GM10266 (cell line): Measurements from ENCODE around the gene PKD1L1.

ENCODE experiments used
- DNase-seq: peaks from one replicate; pipeline ENCODE4 v3.0.0; 2012; ENCODE audit errors: extremely low spot score
- CTCF ChIP-seq: IDR thresholded peaks from 2 replicates; pipeline ENCODE4 v1.5.1; 2012; ENCODE audit warnings: mild to moderate bottlenecking, low read depth; ENCODE audit not compliant: control insufficient read depth, insufficient read depth; ENCODE audit errors: missing control alignments

Gene PKD1L1

DNA sequence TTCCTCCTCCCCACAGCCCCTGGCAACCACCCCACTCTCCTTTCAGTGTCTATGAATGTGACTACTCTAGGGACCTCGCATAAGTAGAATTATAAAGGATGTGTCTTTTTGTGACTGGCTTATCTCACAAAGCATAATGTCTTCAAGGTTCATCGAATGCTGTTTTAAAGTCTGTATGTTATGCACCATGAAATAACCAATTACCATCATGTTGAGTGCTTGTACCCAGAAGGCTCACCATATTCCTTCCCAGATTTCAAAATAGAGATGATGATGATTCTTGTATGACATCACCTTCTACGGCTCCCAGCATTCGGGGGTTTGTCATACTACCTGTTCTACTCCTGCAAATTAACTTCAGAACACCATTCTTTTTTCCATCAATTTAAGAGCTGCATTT is 11.9 kb downstream of the PKD1L1 start:
- TF ChIP-seq CTCF, result no peak
- no peak for DNase-seq

DNA sequence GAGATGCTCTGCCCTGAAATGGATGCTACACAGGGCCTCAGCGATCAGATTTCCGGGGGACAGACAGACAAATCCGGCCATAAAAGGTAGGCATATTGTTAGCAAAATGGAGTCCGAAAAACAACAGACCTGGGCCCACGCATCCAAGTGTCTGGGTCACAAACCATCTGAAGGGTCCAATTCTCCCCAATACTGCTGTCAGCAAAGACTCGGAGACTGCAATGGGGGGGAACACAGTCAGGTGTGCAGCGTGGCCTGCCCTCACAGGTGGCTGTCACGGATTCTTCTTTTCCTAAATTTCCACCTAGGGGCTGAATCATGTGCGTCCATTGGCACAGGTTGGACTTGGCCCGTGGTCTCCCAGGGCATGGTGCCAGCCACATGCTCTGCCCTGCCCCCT is 12.9 kb downstream of the PKD1L1 start:
- DNase-seq, result no peak
- TF ChIP-seq CTCF, result no peak

GRCh38 chr7:47934831-47935230 is 13.4 kb downstream of the PKD1L1 start:
- DNase-seq, result no peak
- no peak for TF ChIP-seq CTCF

GRCh38 chr7:47933215-47933614 is 15.1 kb downstream of the PKD1L1 start:
- no peak for TF ChIP-seq CTCF
- no peak for DNase-seq

DNA sequence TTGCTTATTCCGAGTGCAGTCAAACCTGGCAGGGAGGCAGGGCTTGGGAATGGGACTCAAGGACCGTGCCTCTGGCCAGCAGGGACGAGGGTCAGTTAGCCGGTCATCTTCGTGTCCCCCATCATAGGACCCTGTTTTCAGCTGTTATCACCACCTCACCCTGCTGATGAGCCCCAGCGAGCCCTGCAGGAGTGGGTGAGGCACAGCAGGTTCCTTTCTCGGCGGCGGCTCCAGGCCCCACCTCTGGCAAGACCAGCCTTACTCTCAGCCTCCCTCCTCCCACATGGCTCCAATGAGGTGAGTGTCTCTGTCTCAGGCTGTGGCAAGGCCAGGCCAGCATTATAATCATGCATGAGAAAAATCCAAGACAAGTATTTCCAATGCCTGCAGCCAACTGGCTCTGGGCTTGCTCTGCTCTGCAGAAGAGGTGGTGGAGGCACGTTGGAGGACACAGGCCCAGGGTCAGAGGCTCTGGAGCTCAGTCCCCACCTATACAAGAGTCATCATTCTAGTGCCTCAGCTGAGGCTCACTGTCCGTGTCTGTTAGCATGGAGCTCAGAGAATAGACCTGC is 15.7 kb downstream of the PKD1L1 start:
- TF ChIP-seq CTCF, result no peak
- DNase-seq, result no peak

GRCh38 chr7:47932016-47932415 is 16.2 kb downstream of the PKD1L1 start:
- no peak for TF ChIP-seq CTCF
- DNase-seq, result no peak

DNA sequence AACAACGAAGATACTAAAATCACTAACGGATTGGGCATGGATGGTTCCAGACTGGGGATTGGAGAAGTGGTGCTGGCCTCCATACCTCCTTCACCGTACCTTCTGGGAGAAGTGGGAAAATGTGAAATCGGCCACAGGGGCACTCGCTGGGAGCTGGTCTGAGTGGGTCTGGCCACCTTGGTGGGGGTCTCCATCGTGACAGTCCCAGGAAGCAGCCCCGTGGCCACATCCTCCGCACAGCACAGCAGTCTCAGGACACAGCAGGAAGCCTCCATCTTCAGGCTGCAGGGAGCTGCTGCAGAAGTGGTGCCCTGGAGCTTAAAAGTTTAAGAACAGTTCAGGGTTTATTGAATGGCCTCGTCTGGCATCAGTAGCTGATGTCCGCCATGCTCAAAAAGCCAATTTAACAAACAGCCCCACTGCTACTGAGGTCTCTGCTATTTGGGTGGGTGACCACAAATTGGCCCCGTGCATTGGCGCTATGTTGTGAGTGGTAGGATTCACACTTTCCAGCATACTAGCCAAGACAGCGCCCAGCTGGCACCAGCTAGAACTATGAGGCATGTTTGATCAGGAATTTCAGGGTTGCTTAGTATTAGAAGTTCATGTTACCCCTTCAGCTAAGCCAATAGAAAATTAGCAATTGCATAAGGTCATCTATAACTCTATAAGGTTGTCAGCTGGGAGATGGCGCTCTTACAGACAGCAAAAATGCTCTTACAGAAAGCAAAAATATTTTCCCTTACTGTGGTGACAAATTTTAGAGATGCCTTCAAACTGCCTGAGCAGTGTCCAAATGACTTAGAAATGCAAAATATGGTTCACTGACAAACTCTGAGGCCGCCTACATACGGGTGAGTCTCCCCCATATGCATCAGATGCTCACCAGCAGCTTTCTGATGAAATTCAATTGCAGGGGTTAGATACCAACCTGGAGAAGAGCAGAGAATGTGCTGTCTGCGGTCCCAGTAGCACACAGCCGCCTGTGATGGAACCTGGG is 17.0 kb downstream of the PKD1L1 start:
- TF ChIP-seq CTCF, result no peak
- DNase-seq, result no peak
